ENCODE data around the gene UNC13A. TPM values are rescaled to one million over a fixed set of nuclear protein-coding genes. Genes with fewer than 3 reads are reported as not detected.

The UNC13A gene
- total and polyA plus RNA-seq, 2 donors (not counting 1 experiment from before 2014, with no cell fraction given): under 0.01 to 0.28 TPM

DNA sequence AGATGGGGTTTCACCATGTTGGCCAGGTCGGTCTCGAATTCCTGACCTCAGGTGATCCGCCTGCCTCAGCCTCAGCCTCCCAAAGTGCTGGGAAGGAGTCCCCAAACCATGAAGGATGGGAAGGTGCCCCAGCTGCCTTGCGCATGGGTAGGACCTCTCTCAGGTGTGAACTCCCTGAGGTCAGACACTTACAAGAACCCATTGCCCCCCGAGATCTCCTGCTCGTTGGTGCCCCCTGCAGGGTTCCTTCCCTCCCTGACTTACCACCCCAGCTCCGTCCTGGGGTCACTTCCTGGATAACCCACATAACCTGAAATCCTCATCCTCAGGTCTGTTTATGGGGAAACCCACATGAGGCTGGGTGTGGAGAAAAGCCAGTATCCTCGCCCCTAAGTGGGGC, 41.7 kb downstream of the UNC13A start:
- DNase-seq (ENCODE audit: low read depth in 2 of 2): no peak
- no peaks in the 10 kb centered on the region for H3K9me3 ChIP-seq (ENCODE audit: control insufficient read depth, insufficient read depth, low read depth, low read length)
- no peaks in the 10 kb centered on the region for H3K79me2 ChIP-seq (ENCODE audit: control insufficient read depth, insufficient read depth, low read length)
- H3K27ac ChIP-seq (ENCODE audit: insufficient read depth, low read length): no peak overlapping the region
- no peaks in the 10 kb centered on the region for H3K4me1 ChIP-seq (ENCODE audit: control insufficient read depth, extremely low read depth, insufficient read depth, low read length)
- H4K20me1 ChIP-seq (ENCODE audit: control insufficient read depth, extremely low read depth, insufficient read depth, low read length): no peaks in the 10 kb centered on the region
- no peaks in the 10 kb centered on the region for H3K27me3 ChIP-seq (ENCODE audit: control insufficient read depth, insufficient read depth, low read length)
- no peak overlapping the region for H3K4me3 ChIP-seq (replicated peaks in 1 of 4; ENCODE audit: control extremely low read depth in 1 of 4, insufficient read depth in 1 of 4, low read depth in 3 of 4, low read length in 4 of 4)
- H2AFZ ChIP-seq (ENCODE audit: low read length): no peak overlapping the region
- no peak for TF ChIP-seq EZH2 (IDR thresholded peaks at IDR 0.05; ENCODE audit: low read length, missing control alignments)
- TF ChIP-seq, protein P1, sequence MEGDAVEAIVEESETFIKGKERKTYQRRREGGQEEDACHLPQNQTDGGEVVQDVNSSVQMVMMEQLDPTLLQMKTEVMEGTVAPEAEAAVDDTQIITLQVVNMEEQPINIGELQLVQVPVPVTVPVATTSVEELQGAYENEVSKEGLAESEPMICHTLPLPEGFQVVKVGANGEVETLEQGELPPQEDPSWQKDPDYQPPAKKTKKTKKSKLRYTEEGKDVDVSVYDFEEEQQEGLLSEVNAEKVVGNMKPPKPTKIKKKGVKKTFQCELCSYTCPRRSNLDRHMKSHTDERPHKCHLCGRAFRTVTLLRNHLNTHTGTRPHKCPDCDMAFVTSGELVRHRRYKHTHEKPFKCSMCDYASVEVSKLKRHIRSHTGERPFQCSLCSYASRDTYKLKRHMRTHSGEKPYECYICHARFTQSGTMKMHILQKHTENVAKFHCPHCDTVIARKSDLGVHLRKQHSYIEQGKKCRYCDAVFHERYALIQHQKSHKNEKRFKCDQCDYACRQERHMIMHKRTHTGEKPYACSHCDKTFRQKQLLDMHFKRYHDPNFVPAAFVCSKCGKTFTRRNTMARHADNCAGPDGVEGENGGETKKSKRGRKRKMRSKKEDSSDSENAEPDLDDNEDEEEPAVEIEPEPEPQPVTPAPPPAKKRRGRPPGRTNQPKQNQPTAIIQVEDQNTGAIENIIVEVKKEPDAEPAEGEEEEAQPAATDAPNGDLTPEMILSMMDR (conservative IDR thresholded peaks at IDR 0.05 in 1 of 2, IDR thresholded peaks at IDR 0.05 in 1 of 2; ENCODE audit: low read depth in 1 of 2, low read length in 2 of 2): no peak
- H3K36me3 ChIP-seq (ENCODE audit: control insufficient read depth, insufficient read depth, low read length): no peaks in the 10 kb centered on the region
- H3K9ac ChIP-seq (ENCODE audit: insufficient read depth, low read length): no peak overlapping the region
- H3K4me2 ChIP-seq (ENCODE audit: extremely low read depth, insufficient read depth, low read length): no peak overlapping the region

DNA sequence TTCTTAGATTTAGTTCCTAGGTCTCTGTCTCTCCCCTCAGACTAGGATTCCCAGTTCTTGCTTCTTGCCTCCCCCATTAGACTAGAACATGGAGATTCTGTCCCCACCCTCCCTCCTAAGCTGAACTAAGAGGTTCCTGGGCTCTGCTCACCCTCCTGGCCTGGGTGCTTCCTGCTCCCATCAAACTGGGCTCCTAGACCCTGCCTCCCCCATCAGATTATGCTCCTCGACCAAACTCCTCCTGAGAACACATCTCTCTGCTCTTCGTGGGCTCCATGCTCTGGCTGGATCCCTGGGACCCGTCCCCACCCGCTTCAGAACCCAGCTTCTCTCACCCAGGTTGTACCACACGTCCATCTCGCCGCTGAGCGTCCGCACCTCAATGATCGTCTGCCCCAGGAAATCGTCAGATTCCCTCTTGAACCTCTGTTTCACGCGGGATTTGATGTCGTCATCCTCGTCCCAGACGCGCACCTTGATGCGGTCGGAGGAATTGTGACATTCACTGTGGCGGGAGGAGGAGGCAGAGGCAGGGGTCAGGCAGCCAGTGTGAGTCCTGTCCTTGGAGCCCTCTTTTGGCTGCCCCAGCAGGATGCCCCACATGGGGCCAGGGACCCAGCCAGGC, 42.7 kb downstream of the UNC13A start:
- no peak overlapping the region for H2AFZ ChIP-seq (ENCODE audit: low read length)
- no peaks in the 10 kb centered on the region for H4K20me1 ChIP-seq (ENCODE audit: control insufficient read depth, extremely low read depth, insufficient read depth, low read length)

DNA sequence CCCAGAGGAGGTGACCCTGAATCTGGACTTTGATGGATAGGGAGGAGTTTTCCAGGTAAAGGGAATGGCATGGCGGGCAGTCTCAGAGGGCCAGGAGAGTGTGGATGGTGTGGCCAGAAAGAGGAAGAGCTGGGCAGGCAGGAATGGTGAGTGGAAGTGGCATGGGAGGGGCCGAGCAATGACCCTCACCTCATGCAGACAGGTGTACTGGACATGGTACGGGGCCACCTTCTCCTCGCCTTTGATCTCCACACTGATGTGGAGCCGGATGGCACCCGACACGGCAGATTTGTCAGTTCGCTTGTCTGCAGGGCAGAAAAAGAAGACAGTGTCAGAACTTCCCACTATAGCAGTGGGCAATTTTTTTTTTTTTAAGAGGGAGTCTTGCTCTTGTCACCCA, 45.5 kb downstream of the UNC13A start:
- H3K4me2 ChIP-seq (ENCODE audit: extremely low read depth, insufficient read depth, low read length): no peak overlapping the region
- H3K36me3 ChIP-seq (ENCODE audit: control insufficient read depth, insufficient read depth, low read length): no peaks in the 10 kb centered on the region
- no peak for TF ChIP-seq EZH2 (IDR thresholded peaks at IDR 0.05; ENCODE audit: low read length, missing control alignments)
- TF ChIP-seq, protein P1 (conservative IDR thresholded peaks at IDR 0.05 in 1 of 2, IDR thresholded peaks at IDR 0.05 in 1 of 2; ENCODE audit: low read depth in 1 of 2, low read length in 2 of 2): no peak
- DNase-seq (ENCODE audit: low read depth in 2 of 2): no peak
- H3K79me2 ChIP-seq (ENCODE audit: control insufficient read depth, insufficient read depth, low read length): no peaks in the 10 kb centered on the region
- no peak overlapping the region for H2AFZ ChIP-seq (ENCODE audit: low read length)
- no peaks in the 10 kb centered on the region for H3K4me1 ChIP-seq (ENCODE audit: control insufficient read depth, extremely low read depth, insufficient read depth, low read length)
- H3K27ac ChIP-seq (ENCODE audit: insufficient read depth, low read length): no peak overlapping the region
- no peaks in the 10 kb centered on the region for H3K27me3 ChIP-seq (ENCODE audit: control insufficient read depth, insufficient read depth, low read length)
- H4K20me1 ChIP-seq (ENCODE audit: control insufficient read depth, extremely low read depth, insufficient read depth, low read length): no peaks in the 10 kb centered on the region
- no peaks in the 10 kb centered on the region for H3K9me3 ChIP-seq (ENCODE audit: control insufficient read depth, insufficient read depth, low read depth, low read length)
- H3K9ac ChIP-seq (ENCODE audit: insufficient read depth, low read length): no peak overlapping the region
- H3K4me3 ChIP-seq (replicated peaks in 1 of 4; ENCODE audit: control extremely low read depth in 1 of 4, insufficient read depth in 1 of 4, low read depth in 3 of 4, low read length in 4 of 4): no peak overlapping the region

More for the DNA sequence above, 42.7 kb downstream of the UNC13A start:
- Histone ChIP-seq H3K4me2 (ENCODE audit: extremely low read depth, insufficient read depth, low read length) (no peak overlapping the region), H3K36me3 (ENCODE audit: control insufficient read depth, insufficient read depth, low read length) (no peaks in the 10 kb centered on the region), H3K4me1 (ENCODE audit: control insufficient read depth, extremely low read depth, insufficient read depth, low read length) (no peaks in the 10 kb centered on the region), H3K27ac (ENCODE audit: insufficient read depth, low read length) (no peak overlapping the region), H3K9me3 (ENCODE audit: control insufficient read depth, insufficient read depth, low read depth, low read length) (no peaks in the 10 kb centered on the region), H3K79me2 (ENCODE audit: control insufficient read depth, insufficient read depth, low read length) (no peaks in the 10 kb centered on the region), H3K9ac (ENCODE audit: insufficient read depth, low read length) (no peak overlapping the region), H3K4me3 (replicated peaks in 1 of 4; ENCODE audit: control extremely low read depth in 1 of 4, insufficient read depth in 1 of 4, low read depth in 3 of 4, low read length in 4 of 4) (no peak overlapping the region), H3K27me3 (ENCODE audit: control insufficient read depth, insufficient read depth, low read length) (no peaks in the 10 kb centered on the region)
- DNase-seq (ENCODE audit: low read depth in 2 of 2): no peak
- no peak for TF ChIP-seq EZH2 (IDR thresholded peaks at IDR 0.05; ENCODE audit: low read length, missing control alignments)

Measured in fibroblast of lung (primary cell).